GM12878 (cell line): ENCODE measurements around the gene TRIAP1. TPM values are rescaled to one million over a fixed set of nuclear protein-coding genes. Genes with fewer than 3 reads are reported as not detected.

Source experiments
- BCLAF1 ChIP-seq: fragments of 450-650 bp; IDR thresholded peaks from 2 replicates; pipeline ENCODE4 v1.6.1; 2017; ENCODE audit warnings: antibody characterized with exemption, mild to moderate bottlenecking, moderate library complexity
- CREB1 ChIP-seq: IDR thresholded peaks from 2 replicates; pipeline ENCODE4 v1.6.1; 2012; ENCODE audit warnings: low read depth, mild to moderate bottlenecking, inconsistent platforms
- FOXK2 ChIP-seq: fragments of 450-650 bp; IDR thresholded peaks from 2 replicates; pipeline ENCODE4 v1.6.1; 2017; ENCODE audit warnings: mild to moderate bottlenecking, moderate library complexity
- HDAC6 ChIP-seq: fragments of 200-600 bp; sonication (generic); IDR thresholded peaks from one replicate; pipeline ENCODE4 v1.8.0; 2017; ENCODE audit warnings: antibody characterized with exemption; ENCODE audit not compliant: unreplicated experiment
- HDGF ChIP-seq: fragments of 450-650 bp; IDR thresholded peaks from 2 replicates; pipeline ENCODE4 v1.6.1; 2016; ENCODE audit warnings: antibody characterized with exemption
- IKZF2 ChIP-seq, 2 experiments: fragments of 450-650 bp; IDR thresholded peaks; 2 replicates each; pipeline ENCODE4 v1.6.1; 2017; ENCODE audit warnings: mild to moderate bottlenecking in 2 of 2, moderate library complexity in 2 of 2
- IRF4 ChIP-seq: IDR thresholded peaks from 2 replicates; pipeline ENCODE4 v1.6.1; 2011; ENCODE audit warnings: low read depth, low read length
- JUNB ChIP-seq: IDR thresholded peaks from 2 replicates; pipeline ENCODE4 v1.6.1; 2016; ENCODE audit warnings: antibody characterized with exemption, mild to moderate bottlenecking
- MEF2B ChIP-seq: fragments of 450-650 bp; IDR thresholded peaks from 2 replicates; pipeline ENCODE4 v1.6.1; 2018; ENCODE audit warnings: mild to moderate bottlenecking, moderate library complexity; ENCODE audit not compliant: partially characterized antibody, poor library complexity, severe bottlenecking
- PBX3 ChIP-seq: IDR thresholded peaks from 2 replicates; pipeline ENCODE4 v1.6.1; 2011; ENCODE audit warnings: mild to moderate bottlenecking, low read depth, low read length, moderate library complexity; ENCODE audit not compliant: insufficient replicate concordance
- SIN3A ChIP-seq: IDR thresholded peaks from 2 replicates; pipeline ENCODE4 v1.6.1; 2012; ENCODE audit warnings: low read depth, low read length, improper control_type of control experiment
- SKIL ChIP-seq: fragments of 450-650 bp; IDR thresholded peaks from 2 replicates; pipeline ENCODE4 v1.6.1; 2017; ENCODE audit warnings: mild to moderate bottlenecking, low read depth, inconsistent platforms; ENCODE audit not compliant: poor library complexity, severe bottlenecking
- SP1 ChIP-seq: IDR thresholded peaks from one replicate; pipeline ENCODE4 v1.6.1; 2011; ENCODE audit warnings: low read depth, low read length
- SUPT20H ChIP-seq: IDR thresholded peaks from 2 replicates; pipeline ENCODE4 v1.6.1; 2011; ENCODE audit warnings: low read depth, mild to moderate bottlenecking, low read length, moderate library complexity, borderline replicate concordance; ENCODE audit not compliant: control insufficient read depth
- USF1 ChIP-seq: IDR thresholded peaks from 2 replicates; pipeline ENCODE4 v1.6.1; 2011; ENCODE audit warnings: borderline replicate concordance, low read depth, mild to moderate bottlenecking, moderate library complexity, mixed read lengths, low read length; ENCODE audit not compliant: insufficient read depth; ENCODE audit errors: extremely low read length
- ZBTB40 ChIP-seq: fragments of 450-650 bp; IDR thresholded peaks from 2 replicates; pipeline ENCODE4 v1.6.1; 2016; ENCODE audit warnings: mild to moderate bottlenecking, moderate library complexity, borderline replicate concordance
- polyA plus RNA-seq, 11 experiments: library from polyadenylated mRNA; depleted of rRNA in 4 of 11; unstranded in 6 of 11; stranded (reverse) in 5 of 11; fragments of >200 nt; fragmentation: Nextera tagmentation in 4 of 11; fragmentation: Illumina TruSeq in 1 of 11; extraction: Ambion mirVana in 4 of 11; extraction: Trizol in 1 of 11; gene quantifications; 1 replicate in 1 of 11; 2 replicates in 10 of 11; pipeline versions ENCODE4 v1.2.1 to v1.2.3, GENCODE V29; 2011 to 2016; ENCODE audit warnings: inconsistent platforms in 2 of 11, missing spikeins in 2 of 11, low read depth in 1 of 11
- total RNA-seq, 4 experiments: library from RNA; depleted of rRNA in 3 of 4; stranded (reverse); fragments of >200 nt in 3 of 4; fragmentation: Illumina TruSeq in 1 of 4; extraction: Trizol in 1 of 4; gene quantifications; 2 replicates each; pipeline versions ENCODE4 v1.2.1 to v1.2.3, GENCODE V29; 2013 to 2021

The TRIAP1 gene
- total and polyA plus RNA-seq, 10 of the 15 experiments (the other 5 are each of a cell fraction or from before 2014, with no cell fraction given): 44.8 to 346 (median 80.8) TPM

- no peak for TF ChIP-seq USF1
- TF ChIP-seq SKIL: peak; percentile 32
- no peak for TF ChIP-seq PBX3
- TF ChIP-seq CREB1: peak; percentile 100
- TF ChIP-seq SP1: peak; percentile 53
- peak; percentile 50; the same call in 1 of the 2 replicates for TF ChIP-seq ZBTB40
- peak; percentile 29 to 59; a peak in 2 of 4 replicates for TF ChIP-seq IKZF2 (IDR thresholded peaks at IDR 0.05)
- peak; percentile 47 for TF ChIP-seq MEF2B
- TF ChIP-seq SIN3A: peak; percentile 98
- TF ChIP-seq BCLAF1: no peak
- no peak; the same call in 1 of the 2 replicates for TF ChIP-seq SUPT20H
- TF ChIP-seq IRF4: peak; percentile 16; the same call in 1 of the 2 replicates
- TF ChIP-seq HDGF: peak; percentile 33; the same call in 1 of the 2 replicates
- TF ChIP-seq FOXK2: peak; percentile 63
- TF ChIP-seq JUNB: no peak
- TF ChIP-seq HDAC6: no peak
These were observed at the start of gene TRIAP1, which contains the start of gene GATC (continued) for GRCh38 chr12:120445911-120446843.
